C4-2B (cell line): Measurements from ENCODE around the gene PLAC8.
"Not testable (repeated sequence)": the region's sequence is repeated elsewhere in the genome, so short reads cannot be mapped to it uniquely, and the experiment has no call there.

Experiments used
- CTCF ChIP-seq: fragments of 450-650 bp; conservative IDR thresholded peaks from 2 replicates; pipeline ENCODE4 v1.5.1; 2017; ENCODE audit warnings: mild to moderate bottlenecking
- ZFX ChIP-seq: fragments of 450-650 bp; IDR thresholded peaks from 2 replicates; pipeline ENCODE4 v1.6.1; 2017

GRCh38 chr4:83074783-83075182 lies 39.7 kb downstream of the PLAC8 start:
- TF ChIP-seq CTCF, ZFX: not testable (repeated sequence)
